ENCODE data around the gene MYADML2.
"Not testable (repeated sequence)": the region's sequence is repeated elsewhere in the genome, so short reads cannot be mapped to it uniquely, and the experiment has no call there.

The MYADML2 gene, protein sequence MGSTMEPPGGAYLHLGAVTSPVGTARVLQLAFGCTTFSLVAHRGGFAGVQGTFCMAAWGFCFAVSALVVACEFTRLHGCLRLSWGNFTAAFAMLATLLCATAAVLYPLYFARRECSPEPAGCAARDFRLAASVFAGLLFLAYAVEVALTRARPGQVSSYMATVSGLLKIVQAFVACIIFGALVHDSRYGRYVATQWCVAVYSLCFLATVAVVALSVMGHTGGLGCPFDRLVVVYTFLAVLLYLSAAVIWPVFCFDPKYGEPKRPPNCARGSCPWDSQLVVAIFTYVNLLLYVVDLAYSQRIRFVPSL

DNA sequence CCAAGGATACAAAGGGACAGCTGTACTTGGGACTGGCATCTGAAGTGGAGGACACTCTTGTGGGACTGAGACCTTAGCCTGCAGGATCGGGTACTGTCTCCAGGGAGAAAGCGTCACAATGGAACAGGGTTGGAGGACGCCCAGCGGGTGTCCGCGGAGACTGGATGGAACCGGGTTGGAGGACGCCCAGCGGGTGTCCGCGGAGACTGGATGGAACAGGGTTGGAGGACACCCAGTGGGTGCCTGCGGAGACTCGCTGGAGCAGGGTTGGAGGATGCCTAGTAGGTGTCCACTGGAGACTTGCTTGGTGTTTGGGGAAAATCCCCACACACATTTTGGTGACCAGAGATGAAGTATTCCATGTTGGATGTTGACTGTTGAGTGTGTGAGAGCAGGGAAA is at the start of gene MYADML2:
TSS of gene MYADML2 (minus strand) at position 45 of the 400 bp plus-strand sequence. CDS start 5,492 bp downstream, outside the sequence.
- no peak for DNase-seq

DNA sequence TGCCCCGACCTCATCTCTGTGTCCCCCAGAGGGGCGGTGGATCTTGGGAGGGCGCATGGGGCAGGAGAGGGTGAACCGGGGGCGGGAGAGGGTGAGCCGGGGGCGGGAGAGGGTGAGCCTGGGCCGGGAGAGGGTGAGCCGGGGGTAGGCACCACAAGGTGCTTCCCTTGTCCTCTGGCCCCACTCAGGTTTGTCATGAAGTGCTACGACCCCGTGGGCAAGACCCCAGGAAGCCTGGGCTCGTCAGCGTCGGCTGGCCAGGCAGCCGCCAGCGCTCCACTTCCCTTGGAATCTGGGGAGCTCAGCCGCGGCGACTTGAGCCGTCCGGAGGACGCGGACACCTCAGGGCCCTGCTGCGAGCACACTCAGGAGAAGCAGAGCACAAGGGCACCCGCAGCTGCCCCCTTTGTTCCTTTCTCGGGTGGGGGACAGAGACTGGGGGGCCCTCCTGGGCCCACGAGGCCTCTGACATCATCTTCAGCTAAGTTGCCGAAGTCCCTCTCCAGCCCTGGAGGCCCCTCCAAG is 49.3 kb upstream of the MYADML2 start:
- no peak for DNase-seq

DNA sequence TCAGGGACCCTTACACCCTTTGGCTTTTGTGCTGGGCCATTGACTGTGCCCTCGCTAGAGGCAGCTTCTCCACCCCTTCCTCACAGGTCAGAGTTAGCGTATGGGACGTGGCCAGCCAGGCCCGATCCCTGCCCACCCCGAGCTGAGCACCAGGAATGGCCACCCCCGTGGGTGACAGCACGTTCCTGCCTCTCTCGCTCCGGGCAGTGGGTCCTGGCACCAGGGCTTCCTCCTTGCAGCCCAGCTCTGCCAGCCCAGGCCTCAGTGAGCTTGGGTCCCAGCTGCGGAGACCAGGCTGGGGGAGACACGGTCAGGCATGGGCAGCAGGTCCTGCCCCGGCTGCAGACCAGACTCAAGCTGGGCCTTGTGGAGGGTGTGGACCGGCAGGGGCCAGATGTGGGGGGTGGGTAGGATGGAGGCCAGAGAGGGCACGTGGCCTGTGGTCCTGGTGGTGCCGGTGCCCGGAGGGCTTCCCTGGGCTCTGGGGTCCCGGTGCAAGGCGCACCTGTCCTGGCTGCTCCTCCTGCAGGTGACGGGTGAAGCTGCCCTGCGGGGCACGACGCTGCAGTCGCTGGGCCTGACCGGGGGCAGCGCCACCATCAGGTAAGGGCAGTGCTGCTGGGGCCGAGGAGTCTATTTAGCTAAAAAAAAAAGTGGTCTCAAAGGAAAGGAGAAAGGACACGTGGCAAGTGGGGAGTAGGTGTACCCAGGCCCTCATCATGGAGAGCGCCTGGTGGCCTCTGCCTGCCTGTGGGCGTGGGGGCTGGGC is 48.6 kb upstream of the MYADML2 start:
- no peak for DNase-seq

DNA sequence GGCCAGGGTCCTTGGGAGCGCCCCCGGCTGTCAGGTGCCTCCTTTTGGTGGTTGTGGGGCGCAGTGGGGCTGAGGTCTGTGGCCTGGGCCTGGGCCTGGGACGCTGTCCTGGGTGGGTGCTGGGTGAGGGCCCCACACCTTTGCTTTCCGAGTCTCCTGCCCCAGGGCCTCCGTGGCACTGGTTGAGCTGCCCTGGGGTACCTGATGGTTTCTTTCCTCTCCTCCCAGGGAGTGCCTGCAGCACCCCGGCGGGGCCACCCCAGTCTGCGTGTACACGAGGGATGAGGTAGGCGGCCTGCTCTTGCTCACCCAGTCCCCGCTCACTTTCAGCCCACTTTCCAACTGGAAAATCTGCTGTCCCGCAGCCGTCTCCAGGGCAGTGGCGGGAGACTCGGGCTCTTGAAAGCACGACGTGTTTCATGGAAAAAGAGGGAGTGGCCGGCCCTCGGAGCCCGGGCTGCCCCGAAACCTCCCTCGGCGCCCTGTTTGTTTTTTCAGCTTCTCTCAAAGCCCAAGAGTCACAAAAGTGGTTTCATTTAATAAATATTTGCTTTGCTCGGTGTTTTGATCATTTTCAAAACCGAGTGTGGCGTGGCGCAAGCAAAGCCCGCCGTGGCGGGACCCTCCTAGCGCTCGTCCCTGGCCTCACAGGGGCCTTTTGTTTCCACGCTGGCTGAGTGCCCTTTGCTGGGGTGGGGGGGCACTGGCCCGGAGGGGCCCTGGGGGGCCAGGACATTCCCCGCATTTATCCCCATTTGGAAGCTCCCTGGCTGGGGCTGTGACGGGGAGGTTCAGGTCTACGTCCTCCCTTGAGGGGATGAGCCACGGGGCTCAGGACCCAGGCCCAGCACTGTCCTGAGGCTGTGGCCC is 47.8 kb upstream of the MYADML2 start:
- no peak for DNase-seq

DNA sequence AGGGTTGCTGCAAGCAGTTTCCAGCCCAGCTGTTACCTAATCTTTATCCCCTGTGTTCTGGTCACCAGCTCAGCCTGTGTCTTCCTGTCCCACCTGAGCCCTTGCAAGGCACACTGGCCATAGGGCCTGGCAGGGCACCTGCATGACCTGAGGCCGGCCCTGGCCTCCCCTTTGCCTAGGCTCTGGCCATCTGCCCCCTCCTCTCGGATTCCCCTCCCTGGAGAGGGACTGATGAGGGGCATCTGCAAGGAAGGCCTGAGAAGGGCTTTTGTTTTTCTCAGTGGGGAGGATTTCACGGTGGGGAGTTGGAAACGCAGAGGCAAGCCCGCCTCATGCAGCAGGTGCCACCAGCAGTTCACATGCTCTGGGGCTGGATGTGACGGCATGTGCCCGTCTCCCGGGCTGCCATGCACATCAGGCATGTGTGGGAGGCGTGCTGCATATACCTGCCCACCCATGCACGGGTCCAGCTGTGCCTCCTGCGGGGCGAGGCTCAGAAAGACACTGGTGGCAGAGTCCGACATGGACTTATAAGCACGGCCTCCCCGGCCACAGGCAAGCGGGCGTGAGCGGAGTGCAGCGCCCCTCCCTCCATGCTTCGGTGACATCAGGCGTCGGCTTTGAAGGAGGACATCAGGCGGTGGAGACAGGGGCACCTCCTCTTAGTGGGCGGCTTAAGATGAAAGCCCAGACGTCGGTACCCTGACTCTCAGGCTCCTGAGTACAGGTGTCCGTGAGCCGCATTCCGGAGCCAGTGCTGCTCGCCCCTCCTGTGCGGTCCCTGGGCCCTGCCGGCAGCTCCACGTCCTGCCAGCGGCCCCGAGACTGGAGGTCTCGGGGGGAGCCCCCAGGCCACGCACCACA is 46.9 kb upstream of the MYADML2 start:
- DNase-seq, result no peak

DNA sequence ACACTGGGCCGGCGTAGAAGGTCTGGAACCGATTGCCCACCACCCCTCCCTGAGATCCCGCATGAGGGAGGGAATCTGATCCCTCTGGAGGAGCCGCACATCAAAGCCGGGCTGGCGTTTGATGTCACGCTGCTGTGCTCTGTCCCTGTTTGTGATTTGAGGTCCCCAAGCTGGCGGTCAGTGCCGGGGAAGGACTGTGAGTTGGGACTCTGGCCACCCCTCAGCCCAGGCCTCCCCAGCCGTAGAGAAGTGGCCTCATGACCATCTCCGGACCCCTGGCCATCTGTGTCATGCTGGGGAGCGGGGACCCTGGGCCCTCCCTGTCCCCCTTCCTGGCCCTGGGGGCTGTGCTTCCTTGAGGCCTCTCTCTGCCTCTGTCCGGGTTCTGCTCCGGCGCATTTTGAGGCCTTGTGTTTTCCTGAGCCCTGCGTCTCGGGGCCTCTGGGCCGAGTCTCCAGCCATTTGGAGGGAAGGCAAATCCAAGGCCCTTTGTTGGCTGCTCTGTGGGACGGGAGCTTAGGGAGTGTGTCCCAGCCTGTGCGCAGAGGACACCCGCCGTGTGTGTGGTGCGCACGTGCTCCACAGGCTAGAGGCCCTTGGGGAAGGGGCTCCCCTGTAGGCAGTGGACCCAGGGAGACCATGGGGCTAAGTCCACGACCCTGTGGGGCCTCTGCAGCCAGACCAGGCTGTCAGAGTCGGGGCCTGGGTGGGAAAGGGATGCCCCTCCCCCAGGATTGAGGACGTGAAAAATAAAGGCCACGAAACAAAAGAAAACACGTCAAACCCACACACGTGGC is 45.5 kb upstream of the MYADML2 start:
- no peak for DNase-seq

DNA sequence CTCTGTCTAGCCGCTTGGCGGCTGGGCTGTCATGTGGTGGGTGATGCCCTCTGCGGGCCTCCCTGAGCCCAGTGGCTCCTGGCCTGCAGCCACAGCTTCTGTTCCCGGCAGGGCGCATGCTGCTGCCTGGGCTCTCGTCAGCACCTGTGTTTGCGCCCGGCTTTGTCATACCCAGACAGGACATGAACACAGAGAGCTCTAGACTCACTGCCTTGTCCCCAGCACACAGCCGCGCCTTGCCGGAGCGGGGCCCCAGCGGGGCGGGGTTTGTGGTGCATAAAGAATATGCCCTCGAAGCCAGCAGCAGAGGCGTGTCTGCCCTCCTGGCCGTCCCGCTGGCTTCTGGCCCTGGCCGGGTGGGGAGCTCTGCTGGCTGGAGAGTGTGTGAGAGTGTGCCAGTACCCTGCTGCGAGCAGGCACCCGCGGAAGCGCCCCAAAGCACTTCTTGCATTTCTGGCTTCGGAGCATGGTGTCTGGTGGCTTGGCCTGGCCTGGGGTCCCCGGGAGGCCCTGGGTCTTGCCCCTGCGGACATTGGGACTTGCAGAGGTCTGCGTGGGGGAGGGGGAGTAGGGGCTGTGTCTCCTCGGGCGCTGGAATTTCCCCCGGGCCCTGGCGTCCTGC is 44.8 kb upstream of the MYADML2 start:
- DNase-seq, result no peak

DNA sequence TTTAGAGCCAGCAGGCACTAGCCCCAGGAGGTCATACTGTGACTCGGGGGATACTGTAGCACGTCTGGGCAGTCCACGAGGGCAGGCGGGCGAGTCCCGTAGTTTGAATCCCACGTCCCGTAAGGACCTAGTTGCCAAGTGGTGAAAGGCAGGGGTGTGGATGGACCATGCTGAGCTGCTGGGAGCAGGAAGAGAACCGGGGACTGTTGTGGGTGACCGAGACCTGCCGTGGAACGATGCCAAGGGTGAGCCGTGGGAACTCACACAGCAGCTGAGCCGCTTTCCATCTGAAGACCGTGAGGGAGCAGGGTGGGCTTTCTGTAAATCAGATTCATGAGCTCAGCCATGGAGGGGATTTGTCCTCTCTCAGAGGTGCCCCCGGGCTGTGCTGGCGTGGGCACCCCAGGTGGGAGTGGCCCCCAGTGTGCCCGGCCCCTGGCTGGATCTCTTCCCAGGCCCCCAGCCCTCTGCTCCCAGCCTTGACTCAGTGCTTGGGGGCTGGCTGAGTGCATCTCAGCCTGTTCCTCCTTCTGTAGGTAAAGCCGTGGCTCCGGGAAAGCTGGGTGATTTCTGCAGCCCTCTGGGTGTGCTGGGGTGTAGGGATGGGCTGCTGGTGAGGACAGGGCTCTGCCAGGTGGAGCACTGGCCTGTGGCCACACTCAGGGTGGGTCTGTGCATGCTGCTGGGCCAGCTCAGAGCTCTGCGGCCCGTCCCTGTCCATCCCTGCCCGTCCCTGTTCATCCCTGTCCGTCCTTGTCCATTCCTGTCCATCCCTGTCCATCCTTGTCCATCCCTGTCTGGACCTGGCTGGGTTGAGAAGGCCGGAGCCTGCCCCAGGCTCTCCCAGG is 44.0 kb upstream of the MYADML2 start:
- DNase-seq, result no peak

DNA sequence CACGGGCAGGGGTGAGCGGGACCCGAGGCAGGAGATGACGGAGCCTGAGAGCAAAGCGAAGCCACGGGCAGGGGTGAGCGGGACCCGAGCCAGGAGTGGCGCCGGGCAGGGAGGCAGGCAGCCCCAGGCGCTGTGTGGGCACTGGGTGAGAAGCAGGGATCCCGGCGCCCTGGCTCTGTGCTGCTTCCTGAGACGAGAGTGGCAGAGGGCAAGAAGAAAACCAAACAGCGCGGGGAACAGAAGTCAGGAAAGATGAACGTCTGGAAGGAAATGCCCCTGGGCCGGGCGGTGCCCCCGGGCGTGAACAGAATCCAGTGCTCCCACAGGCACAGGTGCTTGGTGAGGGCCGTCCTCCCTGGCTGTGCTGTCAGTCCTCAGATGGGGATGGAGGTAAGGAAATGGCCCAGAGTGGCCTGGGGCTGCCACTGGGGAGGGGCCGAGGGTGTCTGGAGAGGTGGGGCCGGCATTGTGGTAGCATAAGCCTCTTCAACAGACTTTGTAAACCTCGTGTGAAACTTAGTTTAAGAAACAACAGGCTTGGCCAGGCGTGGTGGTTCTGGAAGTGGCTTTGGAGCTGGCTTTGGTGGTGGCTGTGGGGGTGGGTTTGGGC is 40.2 kb upstream of the MYADML2 start:
- no peak for DNase-seq

DNA sequence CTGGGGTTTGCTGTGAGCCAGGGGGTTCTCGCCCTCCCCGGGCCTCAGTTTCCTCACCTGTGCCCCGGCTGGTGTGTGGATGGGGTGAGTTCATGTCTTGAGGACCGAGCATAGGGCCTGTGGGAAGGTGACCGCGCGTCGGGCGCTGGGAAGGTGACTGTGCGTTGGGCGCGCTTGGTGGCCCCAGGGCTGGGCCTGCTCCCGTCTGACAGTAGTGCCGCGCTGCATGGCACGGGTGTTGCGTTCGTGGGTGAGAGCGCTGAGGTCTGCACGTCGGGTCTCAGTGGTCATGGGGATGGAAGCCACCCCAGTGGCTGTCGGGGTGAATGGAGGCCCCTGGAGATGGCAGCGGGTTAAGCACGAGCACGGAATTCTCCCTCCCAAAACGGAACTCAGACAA is 39.6 kb upstream of the MYADML2 start:
- DNase-seq, result no peak

DNA sequence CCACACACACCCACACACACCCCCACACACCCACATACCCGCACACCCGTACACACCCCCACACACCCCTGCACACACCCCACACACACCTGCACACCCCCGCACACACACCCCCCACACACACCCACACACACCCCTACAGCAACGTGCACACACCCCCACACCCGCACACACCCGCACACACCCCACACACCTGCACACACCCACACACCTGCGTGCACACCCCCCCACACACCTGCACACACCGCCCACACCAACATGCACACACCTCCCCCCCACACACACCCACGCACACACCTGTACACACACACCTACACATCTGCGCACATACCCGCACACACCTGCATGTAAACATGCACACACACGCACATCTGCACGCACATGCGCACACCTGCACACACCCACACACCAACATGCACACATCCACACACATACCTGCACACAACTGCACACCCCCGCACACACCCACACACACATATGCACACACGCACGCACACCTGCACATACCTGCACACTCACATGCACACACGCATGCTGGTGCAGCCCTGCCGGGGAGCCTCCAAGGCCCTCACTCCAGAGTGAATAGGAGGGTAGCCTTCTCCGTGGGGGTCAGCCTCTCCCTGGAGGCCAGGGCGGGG is 37.9 kb upstream of the MYADML2 start:
- DNase-seq, result no peak

DNA sequence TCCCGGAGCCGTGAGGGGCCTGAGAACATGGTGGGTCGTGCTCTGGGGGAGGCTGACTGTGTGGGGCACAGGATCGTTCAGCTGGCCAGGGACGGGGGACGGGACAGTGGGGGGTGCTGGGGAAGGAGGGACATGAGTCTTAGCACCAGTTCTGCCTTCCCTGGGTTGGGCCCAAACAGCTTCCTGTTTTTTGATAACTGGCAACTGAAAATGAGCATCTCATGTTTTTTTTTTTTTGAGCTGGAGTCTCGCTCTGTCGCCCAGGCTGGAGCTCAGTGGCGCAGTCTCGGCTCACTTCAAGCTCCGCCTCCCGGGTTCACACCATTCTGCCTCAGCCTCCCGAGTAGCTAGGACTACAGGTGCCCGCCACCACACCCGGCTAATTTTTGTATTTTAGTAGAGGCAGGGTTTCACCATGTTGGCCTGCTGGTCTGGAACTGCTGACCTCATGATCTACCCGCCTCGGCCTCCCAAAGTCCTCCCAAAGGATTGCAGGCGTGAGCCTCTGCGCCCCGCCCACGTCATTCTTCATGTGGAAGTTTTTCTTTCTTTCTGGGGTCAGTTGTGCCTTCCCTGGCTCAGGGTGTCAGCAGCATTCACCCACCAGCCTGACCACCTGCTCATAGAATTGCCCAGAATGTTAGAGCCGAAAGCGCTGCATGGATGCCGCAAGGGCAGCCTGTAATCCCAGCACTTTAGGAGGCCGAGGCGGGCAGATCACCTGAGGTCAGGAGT is 36.8 kb upstream of the MYADML2 start:
- DNase-seq, result no peak

DNA sequence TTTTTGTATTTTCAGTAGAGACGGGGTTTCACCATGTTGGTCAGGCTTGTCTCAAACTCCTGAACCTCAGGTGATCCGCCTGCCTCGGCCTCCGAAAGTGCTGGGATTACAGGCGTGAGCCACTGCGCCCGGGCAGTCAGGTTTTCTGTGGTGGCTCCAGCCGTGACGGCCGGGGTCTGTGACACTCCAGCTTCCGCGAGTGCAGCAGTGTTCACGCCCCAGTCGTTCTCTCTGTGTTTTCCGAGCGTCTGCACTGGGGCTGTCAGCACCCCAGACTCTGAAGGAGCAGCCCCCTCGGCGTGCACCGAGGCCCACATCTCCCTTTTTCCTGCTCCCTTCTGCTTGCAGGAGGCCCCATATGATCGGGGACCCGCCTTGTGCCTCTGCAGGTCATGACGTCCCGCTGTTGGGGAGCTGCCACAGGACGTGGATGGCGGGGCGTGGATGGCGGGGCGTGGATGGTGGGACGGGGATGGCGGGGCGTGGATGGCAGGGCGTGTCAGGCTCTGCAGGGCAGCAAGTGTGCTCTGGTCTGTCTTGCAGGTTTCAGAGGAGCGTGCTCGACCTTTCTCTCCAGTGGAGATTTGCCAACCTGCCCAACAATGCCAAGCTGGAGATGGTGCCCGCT is 36.1 kb upstream of the MYADML2 start:
- no peak for DNase-seq

DNA sequence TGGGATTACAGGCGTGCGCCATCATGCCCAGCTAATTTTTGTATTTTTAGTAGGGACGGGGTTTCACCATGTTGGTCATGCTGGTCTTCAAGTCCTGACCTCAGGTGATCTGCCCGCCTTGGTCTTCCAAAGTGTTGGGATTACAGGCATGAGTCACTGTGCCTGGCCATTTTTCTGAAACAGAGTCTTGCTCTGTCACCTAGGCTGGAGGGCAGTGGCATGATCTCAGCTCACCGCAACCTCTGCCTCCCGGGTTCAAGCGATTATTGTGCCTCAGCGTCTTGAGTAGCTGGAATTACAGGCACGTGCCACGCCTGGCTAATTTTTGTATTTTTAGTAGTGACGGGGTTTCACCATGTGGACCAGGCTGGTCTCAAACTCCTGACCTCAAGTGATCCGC is 34.5 kb upstream of the MYADML2 start:
- not testable (repeated sequence) for DNase-seq

DNA sequence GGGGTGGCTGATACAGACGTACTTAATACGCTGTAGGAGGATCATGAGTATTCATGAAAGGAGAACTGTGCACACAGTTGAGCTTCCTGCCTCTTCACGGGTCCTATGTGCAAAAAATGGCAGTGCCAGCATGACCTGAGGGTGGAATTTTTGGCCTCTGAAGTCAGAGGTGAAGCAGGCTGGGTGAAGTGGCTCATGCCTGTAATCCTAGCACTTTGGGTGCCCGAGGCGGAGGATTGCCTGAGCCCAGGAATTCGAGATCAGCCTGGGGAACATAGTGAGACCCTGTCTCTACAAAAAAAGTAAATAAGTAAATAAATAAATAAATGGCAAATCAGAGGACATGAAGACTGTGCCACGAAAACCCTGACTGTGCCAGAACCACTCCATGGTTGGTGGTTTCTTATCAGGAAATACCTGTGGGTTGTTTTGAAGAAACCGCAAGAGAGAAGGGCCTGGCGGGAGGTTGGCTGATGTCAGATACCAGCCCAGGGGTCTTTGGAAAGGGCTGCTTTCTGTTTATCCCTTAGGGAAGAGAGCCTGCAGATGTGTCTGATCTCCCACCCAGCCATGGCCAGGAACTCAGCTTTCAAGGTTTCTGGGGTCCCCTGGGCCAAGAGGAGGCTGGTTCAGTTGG is 33.8 kb upstream of the MYADML2 start:
- DNase-seq, result no peak

DNA sequence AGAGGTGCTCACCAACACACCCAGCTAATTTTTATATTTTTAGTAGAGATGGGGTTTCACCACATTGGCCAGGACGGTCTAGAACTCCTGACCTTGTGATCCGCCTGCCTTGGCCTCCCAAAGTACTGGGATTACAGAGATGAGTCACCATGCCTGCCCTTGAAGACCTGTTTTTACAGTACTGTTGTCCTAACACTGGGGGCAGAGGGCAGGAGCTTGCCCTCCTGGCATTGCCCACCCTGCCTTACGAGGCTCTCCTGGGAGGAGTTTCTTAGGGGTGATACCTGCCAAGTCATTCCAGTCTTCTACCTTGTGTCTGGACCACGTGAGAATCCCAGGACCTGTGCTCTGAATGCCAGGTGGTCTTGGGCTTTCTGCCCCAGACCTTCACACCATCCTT is 33.1 kb upstream of the MYADML2 start:
- DNase-seq, result no peak
